GM12878 (cell line): ENCODE data around the gene PAX5. TPM values are rescaled to one million over a fixed set of nuclear protein-coding genes. Genes with fewer than 3 reads are reported as not detected.

Source experiments
- ELK1 ChIP-seq: IDR thresholded peaks from 2 replicates; pipeline ENCODE4 v1.6.1; 2012; ENCODE audit warnings: low read depth, low read length, improper control_type of control experiment
- HSF1 ChIP-seq: fragments of 150-350 bp; IDR thresholded peaks from 2 replicates; pipeline ENCODE4 v1.6.1; 2014; ENCODE audit warnings: mild to moderate bottlenecking, low read depth, low read length
- IKZF1 ChIP-seq: fragments of 450-650 bp; conservative IDR thresholded peaks from 2 replicates; pipeline ENCODE4 v1.6.1; 2017; ENCODE audit warnings: antibody characterized with exemption, mild to moderate bottlenecking
- IRF4 ChIP-seq: IDR thresholded peaks from 2 replicates; pipeline ENCODE4 v1.6.1; 2011; ENCODE audit warnings: low read depth, low read length
- JUND ChIP-seq: IDR thresholded peaks from 2 replicates; pipeline ENCODE4 v1.6.1; 2012; ENCODE audit warnings: low read depth, mild to moderate bottlenecking, low read length, improper control_type of control experiment, moderate library complexity
- NR2C2 ChIP-seq: IDR thresholded peaks from 2 replicates; pipeline ENCODE4 v1.6.1; 2011; ENCODE audit warnings: borderline replicate concordance, low read depth; ENCODE audit not compliant: control insufficient read depth, insufficient read length
- REST ChIP-seq: IDR thresholded peaks from 2 replicates; pipeline ENCODE4 v1.6.1; 2012; ENCODE audit warnings: mild to moderate bottlenecking, low read depth, low read length
- SREBF1 ChIP-seq: IDR thresholded peaks from 2 replicates; pipeline ENCODE4 v1.6.1; 2012; ENCODE audit warnings: mild to moderate bottlenecking, low read length
- SUPT20H ChIP-seq: IDR thresholded peaks from 2 replicates; pipeline ENCODE4 v1.6.1; 2011; ENCODE audit warnings: low read depth, mild to moderate bottlenecking, low read length, moderate library complexity, borderline replicate concordance; ENCODE audit not compliant: control insufficient read depth
- ZBTB11 ChIP-seq: fragments of 450-650 bp; formaldehyde crosslinking; IDR thresholded peaks from 2 replicates; pipeline ENCODE4 v1.5.0; 2022; ENCODE audit warnings: mild to moderate bottlenecking, missing genetic modification characterization
- ZNF687 ChIP-seq: fragments of 450-650 bp; IDR thresholded peaks from 2 replicates; pipeline ENCODE4 v1.6.1; 2017; ENCODE audit warnings: mild to moderate bottlenecking, moderate library complexity
- polyA plus RNA-seq, 11 experiments: library from polyadenylated mRNA; depleted of rRNA in 4 of 11; unstranded in 6 of 11; stranded (reverse) in 5 of 11; fragments of >200 nt; fragmentation: Nextera tagmentation in 4 of 11; fragmentation: Illumina TruSeq in 1 of 11; extraction: Ambion mirVana in 4 of 11; extraction: Trizol in 1 of 11; gene quantifications; 1 replicate in 1 of 11; 2 replicates in 10 of 11; pipeline versions ENCODE4 v1.2.1 to v1.2.3, GENCODE V29; 2011 to 2016; ENCODE audit warnings: inconsistent platforms in 2 of 11, missing spikeins in 2 of 11, low read depth in 1 of 11
- total RNA-seq, 4 experiments: library from RNA; depleted of rRNA in 3 of 4; stranded (reverse); fragments of >200 nt in 3 of 4; fragmentation: Illumina TruSeq in 1 of 4; extraction: Trizol in 1 of 4; gene quantifications; 2 replicates each; pipeline versions ENCODE4 v1.2.1 to v1.2.3, GENCODE V29; 2013 to 2021

The PAX5 gene
- total and polyA plus RNA-seq, 10 of the 15 experiments (the other 5 are each of a cell fraction or from before 2014, with no cell fraction given), result 2.2 to 123 (median 31.9) TPM

- TF ChIP-seq IRF4 (no peak), HSF1 (no peak), ELK1 (no peak), SREBF1 (no peak), NR2C2 (no peak), SUPT20H (no peak), JUND (no peak), IKZF1 (0 out of 2 replicates have a peak, but pooled peaks have one; percentile 34), ZBTB11 (no peak), REST (no peak), ZNF687 (no peak)
These were observed 7.7 kb downstream of the PAX5 start (continued) for GRCh38 chr9:37026113-37026930.
